HG03039 (cell line): Measurements from ENCODE around the gene IFTAP.
A peak's percentile ranks its signal among the peaks of the same experiment; 100 is the strongest.

Experiments used
- ATAC-seq: cut with Tn5 transposase; IDR thresholded peaks from one replicate; pipeline ENCODE4 v1.9.1; 2021; ENCODE audit warnings: mild to moderate bottlenecking, moderate library complexity; ENCODE audit not compliant: unreplicated experiment

IFTAP gene

DNA sequence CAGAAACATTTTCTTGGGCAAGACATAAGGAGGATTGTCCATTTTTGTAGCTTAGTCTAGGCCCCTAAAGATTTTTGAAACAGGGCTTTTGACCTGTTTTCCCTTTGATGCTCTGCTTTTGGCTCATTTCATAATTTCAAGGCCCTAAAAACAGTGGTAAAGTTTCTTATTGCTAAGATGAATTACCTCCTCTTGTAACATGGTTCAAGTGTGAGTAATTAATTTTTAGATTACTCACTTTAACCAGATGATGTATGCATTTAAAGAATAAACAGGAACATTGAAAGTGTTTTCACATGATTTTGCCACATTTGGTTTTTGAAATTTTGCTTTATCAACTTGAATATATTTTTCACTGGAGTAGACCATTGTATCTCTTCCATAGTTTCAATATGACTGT is 2.6 kb downstream of the IFTAP start:
- ATAC-seq, result no peak

DNA sequence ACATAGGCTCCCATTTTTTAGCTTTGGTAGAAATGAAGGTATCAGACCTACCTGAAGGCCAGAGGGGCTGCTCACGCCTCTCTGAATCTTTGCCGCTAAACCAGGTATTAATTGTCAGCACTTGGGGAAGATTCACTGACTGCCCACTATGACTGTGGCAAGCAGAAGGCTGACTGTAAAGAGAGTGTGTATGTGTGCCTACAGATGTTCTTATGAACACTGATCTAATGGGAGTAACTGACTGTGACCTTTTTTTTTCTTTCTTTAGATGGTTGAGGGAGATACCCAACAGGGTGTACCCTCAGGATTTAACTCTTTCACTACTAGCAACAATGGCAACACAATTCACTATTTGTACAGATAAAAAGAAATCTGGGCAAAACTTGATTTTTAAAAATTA is 3.7 kb downstream of the IFTAP start, which contains the start of gene RAG2:
Gene RAG2 (minus strand): TSS at position 186 of the 400 bp plus-strand sequence. CDS start 4,068 bp downstream, outside the sequence.
- no peak for ATAC-seq

GRCh38 chr11:36600180-36600579 is 5.9 kb downstream of the IFTAP start:
- ATAC-seq, result no peak

DNA sequence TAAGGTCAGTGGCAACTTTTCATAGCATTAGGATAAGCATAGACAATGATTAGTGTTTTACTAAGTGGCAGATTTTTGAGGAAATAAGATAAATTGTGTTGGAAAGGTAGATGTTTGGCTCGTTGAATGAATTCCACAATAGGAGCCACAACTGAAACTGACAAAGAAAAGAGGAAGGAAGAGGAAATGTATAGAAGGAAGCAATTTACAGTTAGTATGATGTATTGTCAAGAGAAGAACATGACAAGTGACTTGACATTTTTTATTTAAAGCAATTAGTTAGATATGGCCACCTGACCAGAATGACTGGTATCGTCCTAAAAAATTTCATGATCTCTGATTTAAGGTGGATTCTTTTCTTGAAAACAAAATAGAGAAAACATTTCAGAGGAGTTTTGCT is 6.9 kb downstream of the IFTAP start:
- ATAC-seq, result no peak

DNA sequence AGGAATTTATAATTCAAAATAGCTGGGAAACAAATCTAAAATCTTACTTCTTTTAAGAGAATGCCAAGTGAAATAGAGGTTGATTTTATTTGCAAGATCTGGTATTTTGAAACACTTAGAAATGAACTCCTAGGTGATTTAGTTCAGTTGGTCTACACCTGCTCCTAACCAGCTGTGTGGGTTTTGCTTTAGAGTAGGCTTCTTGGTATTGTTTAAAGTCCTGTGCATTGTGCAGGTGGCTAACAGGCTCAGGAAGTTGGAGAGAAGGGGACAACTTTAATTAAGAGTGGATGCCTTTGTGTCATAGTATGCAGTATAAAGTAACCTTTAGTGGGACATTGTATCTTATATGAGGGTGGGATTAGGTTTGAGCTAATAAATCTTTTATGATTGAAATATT is 7.8 kb downstream of the IFTAP start:
- ATAC-seq, result no peak

DNA sequence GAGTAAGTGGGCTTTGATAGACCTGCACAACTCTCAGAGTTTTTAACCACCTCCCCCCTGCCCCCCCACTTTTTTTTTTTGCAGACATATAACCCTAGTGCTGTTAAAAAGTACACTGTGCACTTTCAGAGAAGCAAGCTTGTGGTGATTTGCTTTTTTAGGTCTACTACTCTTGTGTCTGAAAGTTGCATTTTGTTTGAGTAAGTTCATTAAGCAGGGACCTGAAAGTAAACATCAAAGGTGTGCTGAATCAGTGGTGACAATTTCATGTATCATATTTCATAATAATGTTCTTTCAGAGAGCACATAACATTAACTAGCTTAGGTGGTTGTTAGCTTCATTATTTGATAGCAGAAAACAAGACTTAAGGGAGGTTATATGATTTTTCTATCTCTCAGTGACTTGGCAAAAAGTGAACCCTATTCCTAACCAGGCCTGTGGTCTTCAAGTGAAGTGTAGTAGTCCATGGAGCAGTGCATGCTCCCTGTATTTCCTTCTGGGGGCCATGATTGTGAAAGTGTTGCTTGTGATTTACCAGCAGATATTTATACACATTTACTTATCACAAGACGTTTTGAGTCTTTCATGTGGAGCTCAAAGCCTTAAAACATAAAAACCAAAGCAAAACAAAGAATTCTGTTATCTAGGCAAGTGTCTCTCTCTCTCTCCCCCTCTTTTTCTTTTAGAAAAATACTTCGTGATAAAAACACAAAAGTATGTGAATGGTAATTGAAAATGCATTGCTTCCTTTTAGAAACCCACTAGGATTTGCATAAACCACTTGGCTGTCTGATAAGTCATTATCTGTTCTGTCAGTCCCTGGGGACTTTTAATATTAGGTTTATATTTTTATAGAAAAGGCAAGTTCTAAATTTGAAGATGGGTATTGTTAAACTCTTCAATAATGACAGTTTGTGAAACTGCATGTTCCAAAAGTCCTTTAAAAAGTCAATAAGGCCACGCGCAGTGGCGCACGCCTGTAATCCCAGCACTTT is 11.2 kb downstream of the IFTAP start:
- ATAC-seq, result no peak

DNA sequence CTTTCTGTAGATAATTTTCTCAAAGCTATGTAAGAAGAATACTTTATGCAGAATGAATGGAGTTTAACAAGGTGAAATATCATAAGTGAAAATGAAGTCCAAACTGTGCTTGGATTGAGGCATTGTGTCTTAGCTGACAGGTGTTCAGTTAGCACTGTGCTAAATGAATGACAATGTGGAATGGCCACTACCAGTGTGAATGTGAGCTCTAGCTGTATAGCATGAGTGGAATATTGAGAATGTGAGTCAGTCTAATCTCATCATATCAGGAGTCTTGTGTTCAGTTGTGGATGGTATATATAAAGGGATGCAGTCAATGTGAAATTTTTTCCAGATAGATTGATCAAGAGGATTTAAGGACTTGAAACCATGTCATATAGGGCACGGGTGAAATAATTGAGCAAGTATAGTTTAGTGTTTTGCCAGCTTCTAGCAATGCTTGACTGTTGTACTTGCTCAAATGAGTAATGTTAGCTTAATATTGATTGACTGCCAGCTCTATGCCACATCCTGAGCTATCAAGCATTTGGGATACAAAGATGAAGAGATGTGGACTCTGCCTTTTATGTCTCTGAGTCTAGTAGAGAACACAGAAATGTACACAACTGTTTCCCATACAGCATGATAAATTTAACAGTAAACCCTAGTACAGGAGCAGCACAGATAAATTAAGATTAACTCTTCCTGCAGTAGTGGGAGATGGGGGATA is 14.3 kb downstream of the IFTAP start:
- ATAC-seq, result no peak

- no peak for ATAC-seq
These were observed 15.1 kb downstream of the IFTAP start for GRCh38 chr11:36609383-36609782.

DNA sequence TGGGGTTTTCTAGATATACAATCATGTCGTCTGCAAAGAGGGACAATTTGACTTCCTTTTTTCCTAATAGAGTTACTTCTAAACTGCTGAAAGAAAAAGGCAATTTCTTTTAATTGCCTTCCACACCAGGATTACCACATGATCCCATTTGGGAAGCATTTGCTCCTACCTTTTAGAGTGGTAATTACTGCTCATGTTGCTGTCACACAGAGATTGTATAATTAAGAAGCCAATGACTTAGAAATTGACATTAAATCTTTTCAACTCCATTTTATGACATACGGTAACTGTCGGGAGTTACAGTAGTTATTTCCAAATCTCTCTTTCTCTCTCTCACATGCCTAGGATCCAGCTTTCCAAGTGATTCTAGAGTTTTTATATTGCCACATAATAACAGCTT is 21.5 kb downstream of the IFTAP start:
- no peak for ATAC-seq

- no peak for ATAC-seq
These were observed 23.5 kb downstream of the IFTAP start for GRCh38 chr11:36617543-36618362.

DNA sequence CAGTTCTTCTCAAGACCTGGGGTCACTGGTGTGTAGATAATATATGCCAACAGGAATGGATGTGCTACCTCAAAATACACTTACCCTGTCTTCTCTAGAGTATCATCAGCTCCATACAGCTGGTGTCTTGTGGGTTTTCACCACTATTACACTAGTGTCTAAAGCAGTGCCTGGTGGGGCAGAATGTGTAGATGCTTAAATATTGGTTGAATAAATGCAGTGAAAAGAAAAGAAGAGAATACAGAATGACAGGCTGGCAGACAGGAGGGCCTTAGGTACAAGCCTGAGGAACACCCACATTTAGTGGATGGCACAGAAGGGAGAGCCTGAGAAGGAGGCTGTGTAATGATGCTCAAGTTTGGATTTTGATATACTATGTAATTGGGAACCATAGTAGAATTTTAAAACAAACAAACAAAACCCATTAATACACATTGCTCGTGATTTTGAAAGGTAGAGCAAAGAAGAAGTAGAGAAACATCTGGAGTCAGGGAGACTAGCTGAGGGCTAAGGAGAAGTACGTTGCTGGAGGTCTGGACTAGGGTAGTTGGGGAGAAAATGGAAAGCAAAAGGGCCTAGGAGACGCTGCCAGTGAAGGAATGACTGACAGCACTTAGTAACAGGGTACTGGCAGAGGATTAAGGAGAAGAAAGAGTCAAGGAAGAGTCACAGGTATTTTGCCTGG is 24.2 kb downstream of the IFTAP start:
- no peak for ATAC-seq

GRCh38 chr11:36619502-36619901 is 25.2 kb downstream of the IFTAP start:
- no peak for ATAC-seq

GRCh38 chr11:36620246-36620645 is 25.9 kb downstream of the IFTAP start:
- no peak for ATAC-seq

GRCh38 chr11:36622431-36623136 is 28.3 kb downstream of the IFTAP start:
- ATAC-seq, result no peak

DNA sequence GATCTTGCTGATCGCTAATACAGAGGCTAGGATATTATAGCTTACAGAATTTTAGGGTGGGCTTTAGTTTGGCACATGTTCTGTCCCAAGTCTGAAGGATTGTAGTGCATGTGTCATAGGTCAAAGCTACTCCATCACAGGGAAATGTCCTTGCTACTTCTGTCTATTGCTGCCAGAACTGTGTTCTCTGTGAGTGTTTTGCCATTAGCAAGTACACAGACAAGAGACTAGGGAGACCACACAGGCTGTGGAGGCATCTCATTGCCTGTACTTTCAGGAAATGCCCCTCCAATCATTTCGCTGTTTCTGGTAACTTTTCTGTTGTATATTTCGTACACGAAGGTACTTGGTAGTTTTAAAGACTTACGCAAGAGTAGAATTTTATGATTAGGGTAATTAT is 29.2 kb downstream of the IFTAP start:
- ATAC-seq, result no peak

DNA sequence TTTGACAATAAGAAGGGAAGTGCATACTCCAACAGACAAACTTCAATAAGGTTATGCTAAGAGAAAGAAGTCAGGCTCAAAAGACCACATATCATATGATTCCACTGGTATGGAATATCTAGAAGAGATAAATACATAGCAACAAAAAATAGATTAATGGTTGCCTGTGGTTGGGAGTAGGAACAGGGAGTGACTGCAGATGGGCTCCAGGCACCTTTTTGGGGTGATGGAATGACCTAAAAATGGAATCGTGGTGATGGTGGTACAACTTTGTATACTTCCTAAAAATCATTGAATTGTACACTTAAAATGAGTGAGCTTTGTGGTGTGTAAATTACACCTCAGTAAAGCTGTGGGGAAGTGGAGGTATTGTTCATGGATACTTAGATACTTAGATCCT is 32.7 kb downstream of the IFTAP start:
- ATAC-seq, result no peak

DNA sequence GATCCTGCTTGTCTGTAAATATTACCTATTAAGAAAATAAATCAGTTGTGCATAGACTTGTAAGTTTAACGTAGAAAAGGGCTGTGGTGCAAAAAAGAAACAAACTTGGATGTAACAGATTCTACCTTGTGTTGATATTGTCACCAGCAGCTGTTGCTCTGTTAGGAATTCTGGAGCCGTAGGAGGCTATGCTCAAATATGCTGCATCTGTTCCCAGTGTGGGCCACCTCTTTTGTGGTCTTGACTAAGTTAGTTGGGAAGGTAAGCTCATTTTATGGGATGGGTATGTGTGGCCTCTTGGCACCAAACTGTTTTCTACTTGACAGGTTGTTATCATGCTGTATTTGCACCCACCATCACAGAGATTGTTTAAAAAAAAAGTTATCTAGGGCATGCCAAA is 33.2 kb downstream of the IFTAP start:
- no peak for ATAC-seq

DNA sequence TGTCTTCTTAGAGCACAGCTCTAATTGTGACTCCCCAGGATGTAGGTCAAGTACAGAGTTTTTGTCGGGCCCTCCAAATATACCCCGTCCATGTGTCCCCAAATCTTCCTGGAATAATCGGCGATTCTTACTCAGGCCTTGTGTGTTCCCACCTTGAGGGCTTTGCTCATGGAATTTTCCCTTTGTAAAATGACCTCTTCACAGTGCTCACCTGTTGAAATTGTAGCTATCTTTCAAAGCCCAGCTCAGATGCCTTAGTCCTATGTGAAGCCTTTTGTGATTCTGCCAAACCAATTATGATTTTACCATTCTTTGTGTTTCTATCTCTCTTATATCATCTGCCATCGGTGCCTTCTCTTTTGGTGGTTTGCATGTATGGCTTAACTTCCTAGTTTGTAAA is 33.8 kb downstream of the IFTAP start:
- ATAC-seq, result no peak

DNA sequence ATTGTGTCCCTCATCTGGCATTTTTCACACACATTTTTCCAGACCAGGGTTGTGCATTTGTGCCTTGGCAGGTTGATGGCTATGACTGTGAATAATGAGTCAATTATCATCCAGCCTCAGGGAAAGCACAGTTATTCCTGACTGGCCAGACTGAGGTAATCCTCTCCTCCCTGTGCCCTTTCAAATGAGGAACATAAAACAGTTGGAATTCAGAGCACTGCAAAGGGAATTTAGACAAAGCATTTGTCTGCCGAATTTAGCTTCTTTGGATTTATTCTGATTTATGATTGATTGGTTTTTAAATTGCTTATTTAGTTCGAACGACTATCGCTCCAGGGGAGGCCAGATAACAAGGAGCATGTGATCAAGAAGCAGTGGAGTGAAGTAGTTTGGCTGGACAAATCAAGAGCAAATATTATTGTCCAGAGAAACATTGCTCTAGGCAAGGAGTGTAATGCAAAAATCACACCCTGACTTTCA is 34.5 kb downstream of the IFTAP start:
- no peak for ATAC-seq

DNA sequence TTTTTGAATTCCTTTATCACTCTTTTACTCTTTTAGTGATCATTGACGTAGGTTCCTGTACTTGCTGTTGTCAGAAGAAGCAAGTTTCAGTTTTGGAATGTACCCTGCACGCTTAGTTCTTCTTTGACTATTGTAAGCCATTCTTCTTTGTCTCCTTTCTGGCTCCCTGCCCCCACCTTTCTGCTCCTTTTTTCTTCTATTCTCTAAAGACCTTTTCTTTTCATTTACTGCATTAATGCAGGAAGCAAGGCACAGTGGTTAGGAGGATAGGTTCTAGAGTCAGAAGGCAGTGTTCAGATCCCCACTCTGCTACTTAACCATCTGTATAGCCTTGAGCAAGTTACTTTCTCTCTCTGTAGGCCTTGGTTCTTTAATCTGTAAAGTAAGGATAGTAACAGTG is 37.5 kb downstream of the IFTAP start:
- peak; percentile 79 for ATAC-seq
